ENCODE measurements around the gene CREB3L2.
"Not testable (repeated sequence)": the region's sequence is repeated elsewhere in the genome, so short reads cannot be mapped to it uniquely, and the experiment has no call there.

Gene CREB3L2

DNA sequence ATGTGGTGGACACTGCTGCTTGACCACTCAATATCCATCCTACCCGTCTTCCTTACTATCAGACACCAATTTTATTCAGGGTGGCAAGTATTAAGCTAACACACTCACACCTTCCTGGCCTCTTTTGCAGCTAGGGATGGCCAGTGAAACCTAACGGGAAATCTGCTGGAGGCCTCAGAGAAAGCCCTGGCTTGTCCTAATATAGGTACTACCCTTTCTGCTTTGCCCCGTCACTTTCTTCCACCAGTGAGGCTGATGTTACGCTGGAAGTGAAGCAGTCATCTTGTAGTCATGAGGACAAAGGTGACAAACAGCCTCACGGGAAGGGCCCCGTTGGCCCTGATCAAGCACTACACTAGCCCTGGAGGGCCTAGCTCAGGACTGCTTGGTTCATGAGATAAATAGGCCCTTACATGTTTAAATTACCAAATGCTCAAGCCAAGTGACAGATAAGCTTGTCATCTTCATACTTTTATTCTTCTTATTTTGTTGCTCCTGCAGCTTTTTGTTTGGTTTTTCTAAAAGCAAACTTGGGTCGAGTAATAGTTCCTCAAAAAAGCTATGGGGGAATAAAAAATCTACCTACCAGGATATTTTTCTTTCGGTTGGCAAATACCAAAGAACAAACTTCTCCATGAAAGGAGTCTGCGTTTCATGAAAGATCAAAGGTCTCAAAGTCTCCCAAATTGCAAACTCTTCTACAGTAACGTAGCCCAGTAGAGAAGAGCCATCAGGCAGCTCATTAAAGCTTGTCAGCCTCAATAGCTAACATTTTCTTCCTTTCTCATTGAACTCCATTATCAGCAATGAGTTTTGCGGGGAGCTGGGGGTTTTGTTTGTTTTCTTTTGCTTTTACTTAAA, 17.5 kb downstream of the CREB3L2 start:
- in situ Hi-C loops (cut with HindIII; ENCODE audit: low pct_unique_long_range_greater_than_20kb, low sequenced_read_pairs): no loop called here
- DNase-seq (ENCODE audit: low read depth in 1 of 2, low spot score in 1 of 2): no peak

DNA sequence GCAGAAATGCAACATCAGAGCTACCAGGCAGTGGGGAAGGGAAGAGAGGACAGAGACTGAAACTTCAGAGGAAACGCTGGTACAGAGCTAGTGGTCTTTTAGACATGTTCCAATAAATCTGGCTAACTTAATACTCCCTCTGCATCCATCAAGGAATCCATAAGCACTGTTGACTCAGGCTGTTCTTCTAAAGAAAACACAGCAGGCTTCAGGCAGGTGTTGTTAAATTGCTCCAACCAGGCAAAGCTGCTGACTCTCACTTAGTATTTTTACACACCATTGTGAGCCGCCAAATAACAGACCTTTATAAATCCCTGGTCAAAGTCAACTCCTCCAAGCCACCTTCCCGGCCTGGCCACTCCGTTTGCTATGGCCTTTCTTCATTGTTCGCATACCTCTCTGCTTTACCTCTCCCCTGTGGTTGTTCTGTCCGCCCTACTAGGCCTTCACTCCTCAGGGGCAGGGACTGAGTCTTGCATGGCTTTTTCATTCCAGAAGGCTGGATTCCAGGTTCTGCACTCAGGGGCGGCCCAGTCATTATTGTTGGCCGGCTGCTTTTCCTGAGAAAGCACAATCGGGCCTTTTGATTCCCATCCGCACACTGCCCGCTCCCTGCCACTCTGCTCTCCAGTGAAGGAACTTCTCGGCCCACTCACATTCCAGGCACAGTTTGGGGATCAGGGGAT, 18.4 kb downstream of the CREB3L2 start:
- in situ Hi-C loops (cut with HindIII; ENCODE audit: low pct_unique_long_range_greater_than_20kb, low sequenced_read_pairs): no loop called here
- TF ChIP-seq JUND (IDR thresholded peaks at IDR 0.05; ENCODE audit: low read depth): no peak
- no peak for DNase-seq (ENCODE audit: low read depth in 1 of 2, low spot score in 1 of 2)

More for the DNA sequence above, 17.5 kb downstream of the CREB3L2 start:
- no peak for TF ChIP-seq JUND (IDR thresholded peaks at IDR 0.05; ENCODE audit: low read depth)

DNA sequence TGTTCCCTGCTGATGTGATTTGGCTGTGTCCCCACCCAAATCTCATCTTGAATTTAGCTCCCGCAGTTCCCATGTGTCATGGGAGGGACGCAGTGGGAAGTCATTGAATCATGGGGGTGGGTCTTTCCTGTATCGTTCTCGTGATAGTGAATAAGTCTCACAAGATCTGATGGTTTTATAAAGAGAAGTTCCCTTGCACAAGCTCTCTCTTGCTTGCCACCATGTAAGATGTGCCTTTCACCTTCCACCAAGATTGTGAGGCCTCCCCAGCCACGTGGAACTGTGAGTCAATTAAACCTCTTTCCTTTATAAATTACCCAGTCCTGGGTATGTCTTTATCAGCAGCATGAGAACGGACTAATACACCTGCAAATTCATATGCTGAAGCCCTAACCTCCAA, 19.5 kb downstream of the CREB3L2 start:
- in situ Hi-C loops (cut with HindIII; ENCODE audit: low pct_unique_long_range_greater_than_20kb, low sequenced_read_pairs): not testable (repeated sequence)

DNA sequence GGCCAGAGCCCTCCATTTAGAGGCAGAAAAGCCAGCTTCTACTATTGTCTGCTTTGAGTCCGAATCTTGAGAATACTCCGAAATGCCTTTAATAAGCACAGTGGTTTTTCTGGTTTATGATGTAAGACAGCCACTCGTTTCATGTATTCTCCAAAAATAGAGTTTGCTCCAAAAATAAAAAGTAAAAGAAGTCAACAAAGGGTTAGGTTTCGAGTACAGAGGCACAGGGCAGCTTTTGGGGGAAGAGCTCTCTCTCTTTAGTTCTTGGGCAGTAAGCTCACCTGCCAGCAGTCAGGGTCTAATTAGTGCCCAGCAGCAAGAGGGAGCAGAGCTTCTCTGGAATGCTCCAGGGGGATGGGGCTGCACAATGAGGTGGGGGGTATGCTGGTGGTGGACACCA, 20.2 kb downstream of the CREB3L2 start:
- DNase-seq (ENCODE audit: low read depth in 1 of 2, low spot score in 1 of 2): no peak

More for the DNA sequence above, 19.5 kb downstream of the CREB3L2 start:
- DNase-seq (ENCODE audit: low read depth in 1 of 2, low spot score in 1 of 2): not testable (repeated sequence)

DNA sequence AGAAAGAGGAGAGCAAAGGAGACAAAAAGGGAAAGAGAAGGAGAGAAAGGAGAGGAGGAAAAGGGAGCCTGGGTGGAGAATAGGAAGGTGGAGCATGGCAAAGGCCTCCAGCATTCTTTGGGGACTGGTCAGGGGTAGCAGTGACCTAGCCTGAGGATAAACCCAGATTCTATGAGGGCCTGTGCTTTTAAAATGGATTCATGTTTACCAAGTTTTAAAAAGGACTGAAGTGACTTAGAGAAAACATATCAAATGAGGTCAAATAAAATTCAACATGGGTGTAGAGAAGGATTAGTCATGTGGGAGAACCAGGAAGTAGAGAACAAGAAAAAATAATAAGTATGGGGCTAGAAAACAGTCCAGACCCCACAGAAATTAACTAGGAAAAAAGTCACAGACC, 20.7 kb downstream of the CREB3L2 start:
- no peak for TF ChIP-seq JUND (IDR thresholded peaks at IDR 0.05; ENCODE audit: low read depth)
- no peak for DNase-seq (ENCODE audit: low read depth in 1 of 2, low spot score in 1 of 2)
- in situ Hi-C loops (cut with HindIII; ENCODE audit: low pct_unique_long_range_greater_than_20kb, low sequenced_read_pairs): no loop called here

More for the DNA sequence above, 20.2 kb downstream of the CREB3L2 start:
- no peak for TF ChIP-seq JUND (IDR thresholded peaks at IDR 0.05; ENCODE audit: low read depth)
- in situ Hi-C loops (cut with HindIII; ENCODE audit: low pct_unique_long_range_greater_than_20kb, low sequenced_read_pairs): no loop called here

GRCh38 chr7:137980308-137980707, 21.6 kb downstream of the CREB3L2 start:
- in situ Hi-C loops (cut with HindIII; ENCODE audit: low pct_unique_long_range_greater_than_20kb, low sequenced_read_pairs): no loop called here
- DNase-seq (ENCODE audit: low read depth in 1 of 2, low spot score in 1 of 2): no peak

DNA sequence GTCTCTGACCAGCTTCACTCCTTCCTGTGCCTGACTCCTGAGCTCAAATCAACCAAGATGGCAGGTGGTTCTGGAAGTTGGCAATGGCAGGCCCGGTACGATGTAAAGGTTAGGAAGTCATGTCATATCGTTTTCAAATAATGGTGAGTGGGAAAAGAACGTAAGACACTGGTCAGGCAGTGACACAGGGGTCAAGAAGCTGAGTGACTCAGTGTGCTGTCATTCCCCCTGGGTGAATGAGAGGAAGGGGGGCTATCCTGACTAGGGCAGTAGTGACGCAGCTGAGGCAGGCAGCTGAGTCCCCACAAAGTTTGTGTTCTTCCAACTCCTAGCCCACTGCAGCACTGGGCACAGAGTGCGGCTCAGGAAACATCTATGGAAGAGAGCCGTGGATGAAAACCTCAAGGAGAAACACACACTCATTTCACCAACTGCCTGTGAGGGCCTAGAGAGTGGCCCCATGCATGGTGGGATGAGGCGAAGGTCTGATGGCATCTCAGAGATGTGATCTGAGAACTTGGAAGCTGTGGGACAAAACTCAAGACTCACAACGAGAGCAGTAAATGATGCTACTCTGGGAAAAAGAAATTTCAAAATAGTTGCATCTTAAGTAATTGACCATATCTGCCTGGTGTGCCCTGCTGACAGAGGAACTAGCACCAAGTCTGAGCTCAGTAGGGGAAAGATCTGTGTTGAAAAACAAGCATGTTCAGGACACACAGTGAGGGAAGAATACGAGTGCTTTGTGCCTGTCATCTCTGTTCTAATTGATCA, 23.2 kb downstream of the CREB3L2 start:
- DNase-seq (ENCODE audit: low read depth in 1 of 2, low spot score in 1 of 2): no peak
- in situ Hi-C loops (cut with HindIII; ENCODE audit: low pct_unique_long_range_greater_than_20kb, low sequenced_read_pairs): no loop called here
- TF ChIP-seq JUND (IDR thresholded peaks at IDR 0.05; ENCODE audit: low read depth): no peak

More at GRCh38 chr7:137980308-137980707, 21.6 kb downstream of the CREB3L2 start:
- TF ChIP-seq JUND (IDR thresholded peaks at IDR 0.05; ENCODE audit: low read depth): no peak

DNA sequence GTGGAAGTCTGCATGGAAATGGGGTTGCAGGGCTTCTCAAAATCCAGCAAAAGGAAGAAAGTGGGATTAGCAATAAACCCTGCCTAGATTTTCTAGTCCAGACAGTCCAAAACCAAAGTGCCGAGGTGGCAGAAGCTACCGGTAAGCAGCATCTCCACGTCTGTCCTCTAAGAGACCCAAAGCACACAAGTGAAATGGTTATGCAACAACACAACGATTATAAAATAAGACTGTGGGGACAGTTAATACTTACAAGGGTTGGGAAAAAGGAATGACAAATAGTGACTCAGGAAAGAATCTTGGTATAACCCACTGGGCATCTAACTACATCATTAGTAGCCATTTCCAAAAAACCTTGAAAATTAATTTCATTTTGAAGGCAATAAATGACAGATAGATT, 24.7 kb downstream of the CREB3L2 start:
- DNase-seq (ENCODE audit: low read depth in 1 of 2, low spot score in 1 of 2): no peak
- in situ Hi-C loops (cut with HindIII; ENCODE audit: low pct_unique_long_range_greater_than_20kb, low sequenced_read_pairs): no loop called here
- TF ChIP-seq JUND (IDR thresholded peaks at IDR 0.05; ENCODE audit: low read depth): no peak

DNA sequence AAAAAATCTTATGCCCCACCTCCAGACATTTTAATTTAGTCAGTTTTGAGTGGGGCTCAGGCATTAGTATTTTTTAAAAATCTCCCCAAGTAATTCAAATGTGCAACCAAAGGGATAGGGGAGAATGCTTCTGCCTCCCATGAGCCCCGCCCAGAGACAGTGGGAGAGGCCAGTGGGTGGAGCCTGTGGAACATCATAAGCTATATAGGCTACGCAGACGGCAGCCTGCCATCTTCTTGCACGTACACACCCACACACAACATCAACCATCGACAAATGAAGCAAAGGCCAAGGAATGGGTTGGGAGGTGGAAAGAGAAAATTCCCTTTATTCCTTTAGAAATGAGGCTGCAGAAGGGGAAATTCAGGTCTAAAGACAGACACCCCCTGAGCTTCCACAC, 25.2 kb downstream of the CREB3L2 start:
- no peak for TF ChIP-seq JUND (IDR thresholded peaks at IDR 0.05; ENCODE audit: low read depth)
- DNase-seq (ENCODE audit: low read depth in 1 of 2, low spot score in 1 of 2): no peak
- in situ Hi-C loops (cut with HindIII; ENCODE audit: low pct_unique_long_range_greater_than_20kb, low sequenced_read_pairs): no loop called here

DNA sequence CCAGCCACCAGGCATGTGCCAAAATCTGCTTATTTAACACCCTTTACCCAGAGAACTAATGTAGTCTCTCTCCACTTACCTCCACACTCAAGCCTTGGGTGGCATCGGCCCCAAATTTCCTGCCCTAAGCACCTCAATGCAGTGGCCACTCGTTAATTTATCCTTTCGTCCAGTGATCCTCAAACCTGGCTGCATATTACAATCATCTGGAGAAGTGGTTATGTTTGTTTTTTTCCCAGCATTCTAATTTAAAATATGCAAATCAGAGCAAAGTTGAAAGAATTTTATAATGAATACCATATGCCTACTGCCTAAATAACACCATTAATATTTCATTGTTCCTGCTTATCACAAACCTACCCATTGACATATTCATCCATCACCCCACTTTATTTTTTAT, 25.7 kb downstream of the CREB3L2 start:
- TF ChIP-seq JUND (IDR thresholded peaks at IDR 0.05; ENCODE audit: low read depth): no peak
- in situ Hi-C loops (cut with HindIII; ENCODE audit: low pct_unique_long_range_greater_than_20kb, low sequenced_read_pairs): no loop called here
- no peak for DNase-seq (ENCODE audit: low read depth in 1 of 2, low spot score in 1 of 2)

GRCh38 chr7:137975768-137976167, 26.1 kb downstream of the CREB3L2 start:
- in situ Hi-C loops (cut with HindIII; ENCODE audit: low pct_unique_long_range_greater_than_20kb, low sequenced_read_pairs): no loop called here
- no peak for DNase-seq (ENCODE audit: low read depth in 1 of 2, low spot score in 1 of 2)

DNA sequence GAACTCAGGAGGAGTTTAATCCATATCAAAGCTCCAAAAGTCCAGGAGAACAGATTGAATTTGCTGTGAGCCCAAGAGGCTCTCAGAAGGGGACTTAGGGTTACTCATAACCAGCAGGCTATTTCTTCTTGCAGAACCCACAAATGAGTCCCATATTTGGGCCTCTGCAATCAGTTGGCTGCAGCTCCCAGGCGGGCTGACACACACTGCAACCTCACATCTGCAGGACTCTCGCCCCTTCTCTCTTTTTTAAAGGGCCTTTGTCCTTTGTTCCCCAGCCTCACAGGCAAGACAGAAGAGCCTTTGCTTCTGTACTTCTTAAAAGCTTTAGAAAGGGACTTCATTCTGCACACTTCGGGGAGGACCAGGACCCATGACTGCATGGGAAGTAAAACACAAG, 26.7 kb downstream of the CREB3L2 start:
- no peak for DNase-seq (ENCODE audit: low read depth in 1 of 2, low spot score in 1 of 2)
- no peak for TF ChIP-seq JUND (IDR thresholded peaks at IDR 0.05; ENCODE audit: low read depth)
- in situ Hi-C loops (cut with HindIII; ENCODE audit: low pct_unique_long_range_greater_than_20kb, low sequenced_read_pairs): no loop called here

More at GRCh38 chr7:137975768-137976167, 26.1 kb downstream of the CREB3L2 start:
- TF ChIP-seq JUND (IDR thresholded peaks at IDR 0.05; ENCODE audit: low read depth): no peak

Measured in T47D (cell line).